Articular chondrocyte of knee joint (primary cell): ENCODE measurements around the gene MRLN. TPM values are rescaled to one million over a fixed set of nuclear protein-coding genes. Genes with fewer than 3 reads are reported as not detected.

ENCODE experiments used
- total RNA-seq: library from RNA; depleted of rRNA; stranded (reverse); fragments of >200 nt; gene quantifications from 2 replicates; pipeline ENCODE4 v1.2.3, GENCODE V29; 2012

The MRLN gene
- total RNA-seq = not detected in 2 replicates

GRCh38 chr10:59753267-59753666 lies at the start of gene MRLN:
MRLN (minus strand) TSS chr10:59753455.

GRCh38 chr10:59709395-59710125 lies 43.7 kb downstream of the MRLN start, which contains the start of gene SLC16A9:
SLC16A9 (minus strand) TSS chr10:59709850; CDS start chr10:59684291, 25,559 bp downstream.

Other genes starting within 250 kb of the MRLN start
- gene SLC16A9, start 43.6 kb downstream of the MRLN start, total RNA-seq = 2.1 and 4.1 TPM in 2 replicates
- 64.9 and 71.2 TPM in 2 replicates for gene CCDC6, start 153.1 kb upstream of the MRLN start, total RNA-seq